ENCODE results near the gene ATAD3B.
"Not testable (repeated sequence)": the region's sequence is repeated elsewhere in the genome, so short reads cannot be mapped to it uniquely, and the experiment has no call there.

ATAD3B gene

GRCh38 chr1:1462318-1462966, 9.1 kb upstream of the ATAD3B start:
- peaks cover 28 to 70% (median 48%) of the 10 kb centered on the region in 10 experiments for H3K4me1 ChIP-seq
- no peak for TF ChIP-seq Cebpa-rat (IDR thresholded peaks at IDR 0.05)
- H3K4me2 ChIP-seq = peak overlapping the region; percentile 70 to 96 (median 79)
- no peaks in the 10 kb centered on the region for H4K20me1 ChIP-seq
- H3K9ac ChIP-seq = peak overlapping the region in 5 of 11 experiments; percentile 1 to 70 (median 47); a peak in 6 of 22 replicates
- no peaks in the 10 kb centered on the region for H3K9me3 ChIP-seq (replicated peaks in 1 of 11)
- peak overlapping the region in 10 of 11 experiments; percentile 6 to 74 (median 36); a peak in 16 of 22 replicates for H3K27ac ChIP-seq
- no peaks in the 10 kb centered on the region for H3K27me3 ChIP-seq
- no peaks in the 10 kb centered on the region for H3K36me3 ChIP-seq
- no peak overlapping the region for H3K4me3 ChIP-seq

DNA sequence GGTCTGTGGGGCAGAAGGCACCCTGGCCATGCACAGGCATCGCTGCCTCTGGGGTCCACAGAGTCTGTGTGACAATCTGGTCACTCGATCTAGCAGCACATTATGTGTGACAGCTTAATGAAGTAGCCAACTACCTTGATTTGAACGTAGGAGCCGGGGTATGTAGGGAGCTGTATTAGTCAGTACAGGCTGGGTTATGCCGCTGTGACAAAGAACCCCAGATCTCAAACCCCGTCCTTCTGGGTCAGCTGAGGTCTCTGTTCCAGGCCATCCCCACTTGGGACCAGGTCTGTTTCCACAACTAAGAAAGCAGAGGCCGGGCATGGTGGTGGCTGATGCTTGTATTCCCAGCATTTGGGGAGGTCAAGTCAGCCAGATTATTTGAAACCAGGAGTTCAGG, 8.3 kb upstream of the ATAD3B start:
- no peak overlapping the region for H3K4me3 ChIP-seq
- H3K27me3 ChIP-seq = no peaks in the 10 kb centered on the region
- H3K36me3 ChIP-seq = no peaks in the 10 kb centered on the region
- H3K27ac ChIP-seq = peak overlapping the region in 1 of 11 experiments; percentile 73; a peak in 2 of 22 replicates
- peaks cover 28 to 74% (median 51%) of the 10 kb centered on the region in 10 experiments for H3K4me1 ChIP-seq
- no peaks in the 10 kb centered on the region for H3K9me3 ChIP-seq (replicated peaks in 1 of 11)
- peak overlapping the region in 7 of 11 experiments; percentile 73 to 96 (median 79); a peak in 14 of 22 replicates for H3K4me2 ChIP-seq
- no peak for TF ChIP-seq Cebpa-rat (IDR thresholded peaks at IDR 0.05)
- no peaks in the 10 kb centered on the region for H4K20me1 ChIP-seq
- no peak overlapping the region for H3K9ac ChIP-seq

DNA sequence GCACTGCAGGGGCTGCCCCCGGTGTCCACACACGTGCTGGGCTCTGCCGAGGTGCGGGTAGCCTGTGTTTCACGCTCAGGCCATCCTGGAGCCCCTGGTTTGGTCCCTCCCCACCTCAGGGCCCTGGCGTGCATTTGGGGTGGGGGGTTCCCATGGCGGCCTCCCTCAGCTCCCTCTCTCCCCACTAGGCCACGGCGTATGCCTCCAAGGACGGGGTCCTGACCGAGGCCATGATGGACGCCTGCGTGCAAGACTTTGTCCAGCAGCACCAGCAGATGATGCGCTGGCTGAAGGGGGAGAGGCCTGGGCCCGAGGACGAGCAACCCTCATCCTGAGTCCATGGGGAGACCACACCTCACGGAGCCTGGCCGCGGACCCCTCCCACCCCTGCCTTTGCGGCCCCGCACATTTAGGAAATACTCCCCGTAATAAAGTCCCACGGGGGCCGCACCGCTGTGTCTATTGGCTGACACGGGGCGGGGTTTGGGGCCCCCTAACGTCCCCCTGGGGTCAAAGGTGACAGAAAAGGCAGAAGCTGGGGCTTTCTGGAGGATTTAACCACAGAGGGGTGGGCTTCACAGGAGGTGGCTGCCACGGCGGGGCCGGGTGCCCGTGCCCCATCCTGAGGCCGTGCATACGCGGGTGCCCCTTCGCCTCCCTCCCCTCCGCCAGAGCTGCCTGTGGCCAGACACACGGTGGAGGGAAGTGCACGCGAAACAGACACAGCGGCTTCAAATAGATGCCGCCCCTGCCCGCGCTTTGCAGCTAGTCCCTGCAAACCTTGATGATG, 3.2 kb upstream of the ATAD3B start:
- not testable (repeated sequence) for H3K36me3 ChIP-seq; H3K4me3 ChIP-seq; H3K9ac ChIP-seq; H3K27me3 ChIP-seq; H3K9me3 ChIP-seq (replicated peaks in 1 of 11); H3K27ac ChIP-seq
- Histone ChIP-seq H3K4me2 (peak overlapping the region in 6 of 11 experiments; percentile 5 to 32 (median 22); a peak in 4 of 22 replicates), H3K4me1 (peaks cover 17 to 50% (median 38%) of the 10 kb centered on the region in 10 experiments), H4K20me1 (peaks cover 0 to 13% (median 11%) of the 10 kb centered on the region in 11 experiments; a peak in 18 of 22 replicates)

DNA sequence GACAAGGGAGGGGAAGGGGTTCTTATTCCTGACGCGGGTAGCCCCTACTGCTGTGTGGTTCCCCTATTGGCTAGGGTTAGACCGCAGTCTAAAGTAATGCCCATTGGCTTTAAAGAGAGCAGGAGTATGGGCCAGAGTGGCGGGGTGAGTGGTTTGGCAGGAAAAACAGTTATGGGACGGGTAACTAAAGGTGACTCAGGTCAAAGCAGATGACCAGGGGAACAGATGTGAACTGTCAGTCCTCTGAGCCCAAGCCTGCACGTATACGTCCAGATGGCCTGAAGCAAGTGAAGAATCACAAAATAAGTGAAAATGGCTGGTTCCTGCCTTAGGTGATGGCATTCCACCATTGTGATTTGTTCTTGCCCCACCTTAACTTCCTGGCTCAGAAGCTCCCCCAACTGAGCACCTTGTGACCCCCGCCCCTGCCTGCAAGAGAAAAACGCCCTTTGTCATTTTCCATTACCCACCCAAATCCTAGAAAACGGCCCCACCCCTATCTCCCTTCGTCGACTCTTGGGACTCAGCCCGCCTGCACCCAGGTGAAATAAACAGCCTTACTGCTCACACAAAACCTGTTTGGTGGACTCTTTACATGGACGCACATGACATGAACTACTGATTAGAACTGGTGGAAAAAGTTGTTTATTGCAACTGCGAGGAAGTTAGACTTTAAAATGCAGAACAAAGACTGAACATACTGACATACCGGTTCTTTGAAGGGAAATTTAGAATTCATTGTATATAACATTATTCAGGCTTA, 758 bp upstream of the ATAD3B start:
- H3K9me3 ChIP-seq (replicated peaks in 1 of 11) = no peaks in the 10 kb centered on the region
- H3K4me3 ChIP-seq = peak overlapping the region; percentile 67 to 89 (median 80)
- peak overlapping the region; percentile 76 to 88 (median 81) for H3K9ac ChIP-seq
- H3K36me3 ChIP-seq = peaks cover 0 to 16% (median 9%) of the 10 kb centered on the region in 11 experiments; a peak in 12 of 22 replicates
- no peaks in the 10 kb centered on the region for H3K27me3 ChIP-seq
- peaks cover 34 to 52% (median 42%) of the 10 kb centered on the region in 10 experiments for H3K4me1 ChIP-seq
- H4K20me1 ChIP-seq = peaks cover 0 to 37% (median 33%) of the 10 kb centered on the region in 11 experiments; a peak in 20 of 22 replicates
- H3K27ac ChIP-seq = peak overlapping the region; percentile 37 to 81 (median 69); a peak in 21 of 22 replicates
- no peak for TF ChIP-seq Cebpa-rat (IDR thresholded peaks at IDR 0.05)
- peak overlapping the region; percentile 80 to 93 (median 90) for H3K4me2 ChIP-seq

DNA sequence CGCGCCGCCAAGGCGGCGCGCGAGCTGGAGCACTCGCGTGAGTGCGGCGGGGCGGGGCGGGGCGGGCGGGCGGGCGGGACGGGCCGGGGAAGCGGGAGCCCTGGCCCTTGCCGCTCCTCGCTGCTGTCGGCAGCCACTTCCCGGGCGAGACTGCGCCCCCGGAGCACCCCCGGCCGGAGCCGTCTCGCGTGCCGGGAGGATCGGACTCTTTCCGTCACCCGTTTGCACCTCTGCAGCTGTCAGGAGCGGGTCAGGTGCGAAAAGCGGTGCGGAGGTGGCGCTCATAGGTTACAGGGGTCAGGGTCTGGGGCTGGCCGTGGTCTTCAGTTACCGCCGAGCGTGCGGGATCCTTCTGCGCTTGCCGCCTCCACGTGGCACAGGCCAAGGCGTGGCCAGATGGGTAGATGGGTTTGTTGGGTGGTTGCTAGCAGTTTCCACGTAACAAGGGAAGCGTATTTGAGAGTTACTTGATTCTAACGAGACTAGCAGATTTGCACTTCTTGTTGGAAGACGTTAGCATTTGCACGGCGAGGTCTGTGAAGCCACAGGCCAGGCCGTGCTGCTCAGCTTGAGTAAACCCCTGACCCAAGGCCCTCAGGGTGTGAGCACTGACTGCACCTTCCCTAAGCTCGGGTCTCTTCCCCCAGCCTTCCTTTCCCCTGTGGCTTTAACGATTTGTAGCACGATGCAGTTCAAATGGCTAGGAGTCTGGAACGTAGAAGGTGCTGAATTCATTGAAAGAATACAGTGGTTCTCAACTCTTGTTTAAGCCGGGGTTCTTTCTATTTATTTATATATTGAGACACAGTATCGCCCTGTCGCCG, 700 bp downstream of the ATAD3B start:
- not testable (repeated sequence) for H3K9me3 ChIP-seq (replicated peaks in 1 of 11); H3K27me3 ChIP-seq
- Histone ChIP-seq H3K4me3 (peak overlapping the region; percentile 67 to 89 (median 80)), H3K4me2 (peak overlapping the region; percentile 94 to 100 (median 97)), H3K36me3 (peaks cover 3 to 24% (median 15%) of the 10 kb centered on the region in 11 experiments; a peak in 18 of 22 replicates), H3K4me1 (peaks cover 44 to 67% (median 56%) of the 10 kb centered on the region in 10 experiments), H3K27ac (peak overlapping the region in 10 of 11 experiments; percentile 4 to 81 (median 72); a peak in 13 of 22 replicates), H4K20me1 (peaks cover 0 to 52% (median 48%) of the 10 kb centered on the region in 11 experiments; a peak in 20 of 22 replicates), H3K9ac (peak overlapping the region; percentile 75 to 88 (median 81))

- H3K9ac ChIP-seq = peak overlapping the region in 10 of 11 experiments; percentile 21 to 65 (median 42); a peak in 13 of 22 replicates
- peak overlapping the region in 3 of 11 experiments; percentile 40 to 61 (median 42); a peak in 4 of 22 replicates for H3K27ac ChIP-seq
- peaks cover 36 to 48% (median 46%) of the 10 kb centered on the region in 10 experiments for H3K4me1 ChIP-seq
- not testable (repeated sequence) for H3K27me3 ChIP-seq; H3K9me3 ChIP-seq (replicated peaks in 1 of 11)
- peaks cover 0 to 82% (median 68%) of the 10 kb centered on the region in 11 experiments; a peak in 20 of 22 replicates for H4K20me1 ChIP-seq
- H3K4me2 ChIP-seq = peak overlapping the region; percentile 65 to 83 (median 73)
- H3K36me3 ChIP-seq = peaks cover 30 to 56% (median 45%) of the 10 kb centered on the region in 11 experiments
- H3K4me3 ChIP-seq = peak overlapping the region in 3 of 10 experiments; percentile 28 to 32 (median 31); a peak in 7 of 20 replicates
Measured at GRCh38 chr1:1476011-1476410, 4.4 kb downstream of the ATAD3B start.

DNA sequence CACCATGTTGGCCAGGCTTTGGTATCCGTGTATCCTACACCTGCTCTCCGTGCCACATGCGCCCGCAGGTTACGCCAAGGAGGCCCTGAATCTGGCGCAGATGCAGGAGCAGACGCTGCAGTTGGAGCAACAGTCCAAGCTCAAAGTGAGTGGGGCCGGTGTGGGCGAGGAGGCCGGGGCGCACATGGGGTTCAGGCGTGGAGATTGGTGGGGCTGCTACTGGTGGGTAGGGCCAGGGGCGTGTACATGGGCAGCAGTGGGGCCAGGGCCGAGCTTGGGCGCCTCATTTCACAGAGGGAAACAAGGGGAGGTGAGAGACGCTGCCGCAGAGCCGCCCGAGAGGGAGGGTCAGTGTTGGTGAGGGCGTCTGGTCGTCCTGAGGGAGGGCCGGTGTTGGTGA, 5.6 kb downstream of the ATAD3B start:
- Histone ChIP-seq H3K9me3 (replicated peaks in 1 of 11) (no peaks in the 10 kb centered on the region), H3K27ac (no peak overlapping the region), H3K4me1 (peaks cover 36 to 48% (median 46%) of the 10 kb centered on the region in 10 experiments), H3K4me3 (no peak overlapping the region), H3K27me3 (no peaks in the 10 kb centered on the region), H4K20me1 (peaks cover 0 to 88% (median 73%) of the 10 kb centered on the region in 11 experiments; a peak in 20 of 22 replicates), H3K36me3 (peaks cover 36 to 63% (median 52%) of the 10 kb centered on the region in 11 experiments), H3K9ac (peak overlapping the region in 2 of 11 experiments; percentile 46 to 65; a peak in 3 of 22 replicates), H3K4me2 (peak overlapping the region in 6 of 11 experiments; percentile 68 to 83 (median 74); a peak in 10 of 22 replicates)
- TF ChIP-seq Cebpa-rat (IDR thresholded peaks at IDR 0.05) = no peak
